ENCODE measurements around the gene TTC27. TPM values are rescaled to one million over a fixed set of nuclear protein-coding genes. Genes with fewer than 3 reads are reported as not detected.
"Not testable (repeated sequence)": the region's sequence is repeated elsewhere in the genome, so short reads cannot be mapped to it uniquely, and the experiment has no call there.

The TTC27 gene
- total RNA-seq, 1 donor: 10.8 TPM

- Histone ChIP-seq H3K4me1 (ENCODE audit: insufficient read depth, low read length) (no peaks in the 10 kb centered on the region), H3K4me3 (ENCODE audit: low read length) (no peak overlapping the region), H3K27me3 (ENCODE audit: insufficient read depth, low read length) (no peaks in the 10 kb centered on the region), H3K9me3 (ENCODE audit: low read depth, low read length) (no peaks in the 10 kb centered on the region)
These were observed 95.7 kb downstream of the TTC27 start for GRCh38 chr2:32723467-32724079.

- H3K4me1 ChIP-seq (ENCODE audit: insufficient read depth, low read length); H3K27me3 ChIP-seq (ENCODE audit: insufficient read depth, low read length); H3K4me3 ChIP-seq (ENCODE audit: low read length); H3K9me3 ChIP-seq (ENCODE audit: low read depth, low read length): not testable (repeated sequence)
These were observed 98.8 kb downstream of the TTC27 start for GRCh38 chr2:32726678-32727077.

GRCh38 chr2:32727157-32727556 is 99.3 kb downstream of the TTC27 start:
- Histone ChIP-seq H3K27me3 (ENCODE audit: insufficient read depth, low read length) (no peaks in the 10 kb centered on the region), H3K9me3 (ENCODE audit: low read depth, low read length) (no peaks in the 10 kb centered on the region), H3K4me3 (ENCODE audit: low read length) (no peak overlapping the region), H3K4me1 (ENCODE audit: insufficient read depth, low read length) (no peaks in the 10 kb centered on the region)

- not testable (repeated sequence) for H3K9me3 ChIP-seq (ENCODE audit: low read depth, low read length); H3K4me3 ChIP-seq (ENCODE audit: low read length); H3K27me3 ChIP-seq (ENCODE audit: insufficient read depth, low read length); H3K4me1 ChIP-seq (ENCODE audit: insufficient read depth, low read length)
These were observed 103.1 kb downstream of the TTC27 start for GRCh38 chr2:32730958-32731357.

- Histone ChIP-seq H3K4me1 (ENCODE audit: insufficient read depth, low read length) (no peaks in the 10 kb centered on the region), H3K9me3 (ENCODE audit: low read depth, low read length) (no peaks in the 10 kb centered on the region), H3K4me3 (ENCODE audit: low read length) (no peak overlapping the region), H3K27me3 (ENCODE audit: insufficient read depth, low read length) (no peaks in the 10 kb centered on the region)
These were observed 104.3 kb downstream of the TTC27 start for GRCh38 chr2:32732120-32732519.

GRCh38 chr2:32732912-32733472 is 105.1 kb downstream of the TTC27 start:
- Histone ChIP-seq H3K27me3 (ENCODE audit: insufficient read depth, low read length) (no peaks in the 10 kb centered on the region), H3K4me3 (ENCODE audit: low read length) (no peak overlapping the region), H3K4me1 (ENCODE audit: insufficient read depth, low read length) (no peaks in the 10 kb centered on the region)

GRCh38 chr2:32735348-32735747 is 107.5 kb downstream of the TTC27 start:
- Histone ChIP-seq H3K27me3 (ENCODE audit: insufficient read depth, low read length) (no peaks in the 10 kb centered on the region), H3K4me1 (ENCODE audit: insufficient read depth, low read length) (no peaks in the 10 kb centered on the region), H3K9me3 (ENCODE audit: low read depth, low read length) (no peaks in the 10 kb centered on the region), H3K4me3 (ENCODE audit: low read length) (no peak overlapping the region)

More at GRCh38 chr2:32732912-32733472, 105.1 kb downstream of the TTC27 start:
- no peaks in the 10 kb centered on the region for H3K9me3 ChIP-seq (ENCODE audit: low read depth, low read length)

GRCh38 chr2:32738939-32739338 is 111.1 kb downstream of the TTC27 start:
- no peaks in the 10 kb centered on the region for H3K9me3 ChIP-seq (ENCODE audit: low read depth, low read length)
- H3K4me1 ChIP-seq (ENCODE audit: insufficient read depth, low read length): no peaks in the 10 kb centered on the region
- no peak overlapping the region for H3K4me3 ChIP-seq (ENCODE audit: low read length)
- H3K27me3 ChIP-seq (ENCODE audit: insufficient read depth, low read length): no peaks in the 10 kb centered on the region

GRCh38 chr2:32739664-32740063 is 111.8 kb downstream of the TTC27 start:
- no peaks in the 10 kb centered on the region for H3K27me3 ChIP-seq (ENCODE audit: insufficient read depth, low read length)
- H3K4me1 ChIP-seq (ENCODE audit: insufficient read depth, low read length): no peaks in the 10 kb centered on the region
- no peaks in the 10 kb centered on the region for H3K9me3 ChIP-seq (ENCODE audit: low read depth, low read length)
- no peak overlapping the region for H3K4me3 ChIP-seq (ENCODE audit: low read length)

GRCh38 chr2:32741575-32741974 is 113.7 kb downstream of the TTC27 start:
- Histone ChIP-seq H3K4me3 (ENCODE audit: low read length) (no peak overlapping the region), H3K4me1 (ENCODE audit: insufficient read depth, low read length) (no peaks in the 10 kb centered on the region), H3K9me3 (ENCODE audit: low read depth, low read length) (no peaks in the 10 kb centered on the region), H3K27me3 (ENCODE audit: insufficient read depth, low read length) (no peaks in the 10 kb centered on the region)

- H3K9me3 ChIP-seq (ENCODE audit: low read depth, low read length): no peaks in the 10 kb centered on the region
- no peaks in the 10 kb centered on the region for H3K27me3 ChIP-seq (ENCODE audit: insufficient read depth, low read length)
- H3K4me1 ChIP-seq (ENCODE audit: insufficient read depth, low read length): no peaks in the 10 kb centered on the region
- no peak overlapping the region for H3K4me3 ChIP-seq (ENCODE audit: low read length)
These were observed 114.5 kb downstream of the TTC27 start for GRCh38 chr2:32742376-32742775.

- H3K4me3 ChIP-seq (ENCODE audit: low read length): no peak overlapping the region
- no peaks in the 10 kb centered on the region for H3K4me1 ChIP-seq (ENCODE audit: insufficient read depth, low read length)
- no peaks in the 10 kb centered on the region for H3K27me3 ChIP-seq (ENCODE audit: insufficient read depth, low read length)
- no peaks in the 10 kb centered on the region for H3K9me3 ChIP-seq (ENCODE audit: low read depth, low read length)
These were observed 115.8 kb downstream of the TTC27 start for GRCh38 chr2:32743480-32744236.

- no peaks in the 10 kb centered on the region for H3K4me1 ChIP-seq (ENCODE audit: insufficient read depth, low read length)
- H3K9me3 ChIP-seq (ENCODE audit: low read depth, low read length): no peaks in the 10 kb centered on the region
- no peak overlapping the region for H3K4me3 ChIP-seq (ENCODE audit: low read length)
- H3K27me3 ChIP-seq (ENCODE audit: insufficient read depth, low read length): no peaks in the 10 kb centered on the region
These were observed 117.3 kb downstream of the TTC27 start for GRCh38 chr2:32745191-32745590.

GRCh38 chr2:32745675-32746074 is 117.8 kb downstream of the TTC27 start:
- H3K9me3 ChIP-seq (ENCODE audit: low read depth, low read length): no peaks in the 10 kb centered on the region
- no peaks in the 10 kb centered on the region for H3K4me1 ChIP-seq (ENCODE audit: insufficient read depth, low read length)
- no peaks in the 10 kb centered on the region for H3K27me3 ChIP-seq (ENCODE audit: insufficient read depth, low read length)
- no peak overlapping the region for H3K4me3 ChIP-seq (ENCODE audit: low read length)

GRCh38 chr2:32746669-32747068 is 118.8 kb downstream of the TTC27 start:
- H3K9me3 ChIP-seq (ENCODE audit: low read depth, low read length): no peaks in the 10 kb centered on the region
- no peak overlapping the region for H3K4me3 ChIP-seq (ENCODE audit: low read length)
- no peaks in the 10 kb centered on the region for H3K27me3 ChIP-seq (ENCODE audit: insufficient read depth, low read length)
- no peaks in the 10 kb centered on the region for H3K4me1 ChIP-seq (ENCODE audit: insufficient read depth, low read length)

- Histone ChIP-seq H3K9me3 (ENCODE audit: low read depth, low read length) (no peaks in the 10 kb centered on the region), H3K4me1 (ENCODE audit: insufficient read depth, low read length) (no peaks in the 10 kb centered on the region), H3K4me3 (ENCODE audit: low read length) (no peak overlapping the region), H3K27me3 (ENCODE audit: insufficient read depth, low read length) (no peaks in the 10 kb centered on the region)
These were observed 120.3 kb downstream of the TTC27 start for GRCh38 chr2:32748158-32748557.

All from mononuclear cell (primary cell).